ENCODE data around the gene ETV6. TPM values are rescaled to one million over a fixed set of nuclear protein-coding genes. Genes with fewer than 3 reads are reported as not detected.

The ETV6 gene
- total RNA-seq, 1 experiment from 2014 or later: 89.1 TPM

- TF ChIP-seq, protein P1, sequence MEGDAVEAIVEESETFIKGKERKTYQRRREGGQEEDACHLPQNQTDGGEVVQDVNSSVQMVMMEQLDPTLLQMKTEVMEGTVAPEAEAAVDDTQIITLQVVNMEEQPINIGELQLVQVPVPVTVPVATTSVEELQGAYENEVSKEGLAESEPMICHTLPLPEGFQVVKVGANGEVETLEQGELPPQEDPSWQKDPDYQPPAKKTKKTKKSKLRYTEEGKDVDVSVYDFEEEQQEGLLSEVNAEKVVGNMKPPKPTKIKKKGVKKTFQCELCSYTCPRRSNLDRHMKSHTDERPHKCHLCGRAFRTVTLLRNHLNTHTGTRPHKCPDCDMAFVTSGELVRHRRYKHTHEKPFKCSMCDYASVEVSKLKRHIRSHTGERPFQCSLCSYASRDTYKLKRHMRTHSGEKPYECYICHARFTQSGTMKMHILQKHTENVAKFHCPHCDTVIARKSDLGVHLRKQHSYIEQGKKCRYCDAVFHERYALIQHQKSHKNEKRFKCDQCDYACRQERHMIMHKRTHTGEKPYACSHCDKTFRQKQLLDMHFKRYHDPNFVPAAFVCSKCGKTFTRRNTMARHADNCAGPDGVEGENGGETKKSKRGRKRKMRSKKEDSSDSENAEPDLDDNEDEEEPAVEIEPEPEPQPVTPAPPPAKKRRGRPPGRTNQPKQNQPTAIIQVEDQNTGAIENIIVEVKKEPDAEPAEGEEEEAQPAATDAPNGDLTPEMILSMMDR (IDR thresholded peaks at IDR 0.05; ENCODE audit: unreplicated experiment): no peak
- CTCF ChIA-PET: no interaction called here
- no peaks in the 10 kb centered on the region for H3K9me3 Mint-ChIP-seq (ENCODE audit: low read depth, unreplicated experiment)
- peaks cover 43% of the 10 kb centered on the region for H3K4me1 Mint-ChIP-seq (ENCODE audit: low read depth, unreplicated experiment)
- no peaks in the 10 kb centered on the region for H3K27me3 Mint-ChIP-seq (ENCODE audit: unreplicated experiment)
- BruUV-seq (replicated peaks): no TSS peak
- peaks cover 14% of the 10 kb centered on the region for H3K36me3 Mint-ChIP-seq (ENCODE audit: insufficient read depth, unreplicated experiment)
- H3K4me3 Mint-ChIP-seq (ENCODE audit: low read depth, unreplicated experiment): no peak overlapping the region
- no peak for DNase-seq
- intact Hi-C loops (cut with micrococcal nuclease; ENCODE audit: unreplicated experiment): no loop called here
- no peak overlapping the region for H3K27ac Mint-ChIP-seq (ENCODE audit: unreplicated experiment)
Observed at GRCh38 chr12:11663130-11663529, 13.7 kb downstream of the ETV6 start.

- Mint-ChIP-seq H3K27me3 (ENCODE audit: unreplicated experiment) (no peaks in the 10 kb centered on the region), H3K9me3 (ENCODE audit: low read depth, unreplicated experiment) (no peaks in the 10 kb centered on the region), H3K36me3 (ENCODE audit: insufficient read depth, unreplicated experiment) (peaks cover 14% of the 10 kb centered on the region), H3K27ac (ENCODE audit: unreplicated experiment) (no peak overlapping the region), H3K4me1 (ENCODE audit: low read depth, unreplicated experiment) (peaks cover 43% of the 10 kb centered on the region), H3K4me3 (ENCODE audit: low read depth, unreplicated experiment) (no peak overlapping the region)
- DNase-seq: no peak
- intact Hi-C loops (cut with micrococcal nuclease; ENCODE audit: unreplicated experiment): no loop called here
- no TSS peak for BruUV-seq (replicated peaks)
- CTCF ChIA-PET: no interaction called here
- TF ChIP-seq, protein P1 (IDR thresholded peaks at IDR 0.05; ENCODE audit: unreplicated experiment): no peak
Observed at GRCh38 chr12:11664101-11664500, 14.6 kb downstream of the ETV6 start.

DNA sequence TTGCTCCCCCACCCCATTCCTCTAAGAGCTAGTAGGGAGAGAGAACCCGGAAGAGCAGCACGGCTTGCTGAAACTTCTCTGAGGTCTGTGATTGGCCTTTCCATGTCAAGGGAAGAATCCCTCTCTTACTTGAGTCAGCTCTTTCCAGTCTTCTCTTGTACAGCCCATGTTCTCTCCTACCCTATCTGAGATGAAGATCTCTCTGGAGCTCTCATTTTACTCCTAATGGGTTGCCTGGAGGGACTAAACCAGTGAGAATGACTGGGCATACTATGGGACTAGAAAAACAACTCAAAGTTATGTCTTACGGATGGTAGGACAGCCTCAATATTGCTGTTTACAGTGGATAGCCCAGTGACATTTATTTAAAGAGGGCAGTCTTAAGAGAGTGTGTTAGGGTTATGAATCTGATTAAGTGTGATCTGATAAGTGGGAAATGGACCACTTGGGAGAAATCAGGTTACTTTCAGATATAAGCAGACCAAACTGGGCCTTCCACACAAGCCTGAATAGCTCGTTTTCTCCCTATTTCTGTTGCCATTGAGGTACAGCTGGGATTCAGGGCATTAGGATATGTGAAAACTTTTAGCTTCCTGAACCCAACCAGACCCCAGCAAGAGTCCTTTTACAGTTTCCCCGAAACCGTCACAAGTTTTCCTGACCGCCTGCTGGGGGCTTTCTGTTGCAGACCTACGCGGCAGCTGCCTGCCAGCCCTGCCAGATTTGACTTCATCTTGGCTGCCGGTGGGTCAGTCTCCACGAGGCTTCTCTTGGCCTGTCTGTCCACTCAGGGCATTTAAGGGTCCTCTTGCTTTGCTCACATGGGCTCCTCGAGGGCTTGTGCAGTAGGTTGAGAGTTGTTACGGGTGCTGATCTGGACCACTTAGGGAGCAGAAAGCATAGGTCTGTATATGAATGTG lies 16.9 kb downstream of the ETV6 start:
- Mint-ChIP-seq H3K4me3 (ENCODE audit: low read depth, unreplicated experiment) (no peak overlapping the region), H3K4me1 (ENCODE audit: low read depth, unreplicated experiment) (peaks cover 43% of the 10 kb centered on the region), H3K9me3 (ENCODE audit: low read depth, unreplicated experiment) (no peaks in the 10 kb centered on the region), H3K36me3 (ENCODE audit: insufficient read depth, unreplicated experiment) (peaks cover 18% of the 10 kb centered on the region), H3K27ac (ENCODE audit: unreplicated experiment) (no peak overlapping the region), H3K27me3 (ENCODE audit: unreplicated experiment) (no peaks in the 10 kb centered on the region)
- no TSS peak for BruUV-seq (replicated peaks)
- CTCF ChIA-PET: no interaction called here
- intact Hi-C loops (cut with micrococcal nuclease; ENCODE audit: unreplicated experiment): no loop called here
- TF ChIP-seq, protein P1 (IDR thresholded peaks at IDR 0.05; ENCODE audit: unreplicated experiment): no peak
- DNase-seq: no peak

- Mint-ChIP-seq H3K27ac (ENCODE audit: unreplicated experiment) (no peak overlapping the region), H3K9me3 (ENCODE audit: low read depth, unreplicated experiment) (no peaks in the 10 kb centered on the region), H3K27me3 (ENCODE audit: unreplicated experiment) (no peaks in the 10 kb centered on the region), H3K4me1 (ENCODE audit: low read depth, unreplicated experiment) (peaks cover 37% of the 10 kb centered on the region), H3K36me3 (ENCODE audit: insufficient read depth, unreplicated experiment) (peaks cover 11% of the 10 kb centered on the region), H3K4me3 (ENCODE audit: low read depth, unreplicated experiment) (no peak overlapping the region)
- no peak for DNase-seq
- TF ChIP-seq, protein P1 (IDR thresholded peaks at IDR 0.05; ENCODE audit: unreplicated experiment): no peak
- CTCF ChIA-PET: interaction anchor here (0.6 kb wide), 1 partner anchor 9 kb away, joined by 3 read pairs; no protein-coding TSS in a partner anchor
- intact Hi-C loops (cut with micrococcal nuclease; ENCODE audit: unreplicated experiment): no loop called here
- no TSS peak for BruUV-seq (replicated peaks)
Observed at GRCh38 chr12:11667171-11667570, 17.7 kb downstream of the ETV6 start.

All from Calu3 (cell line).